ENCODE data around the gene CFH.

Gene CFH

GRCh38 chr1:196667131-196667530, 15.3 kb downstream of the CFH start:
- TF ChIP-seq SPI1 (IDR thresholded peaks at IDR 0.05; ENCODE audit: borderline replicate concordance, low read depth) (no peak), GABPA (IDR thresholded peaks at IDR 0.05; ENCODE audit: low read depth) (no peak)
- no peak for DNase-seq (ENCODE audit: low read depth in 1 of 2, low spot score in 1 of 2)
- Histone ChIP-seq H3K27me3 (ENCODE audit: insufficient read depth, poor library complexity, severe bottlenecking) (no peaks in the 10 kb centered on the region), H3K27ac (replicated peaks) (no peak overlapping the region), H3K4me3 (replicated peaks; ENCODE audit: insufficient read depth, low read length) (no peak overlapping the region)

GRCh38 chr1:196669051-196669450, 17.2 kb downstream of the CFH start:
- no peak for DNase-seq (ENCODE audit: low read depth in 1 of 2, low spot score in 1 of 2)
- Histone ChIP-seq H3K27ac (replicated peaks) (no peak overlapping the region), H3K27me3 (ENCODE audit: insufficient read depth, poor library complexity, severe bottlenecking) (no peaks in the 10 kb centered on the region), H3K4me3 (replicated peaks; ENCODE audit: insufficient read depth, low read length) (no peak overlapping the region)
- TF ChIP-seq REST (IDR thresholded peaks at IDR 0.05; ENCODE audit: insufficient replicate concordance, low read depth) (no peak), SPI1 (IDR thresholded peaks at IDR 0.05; ENCODE audit: borderline replicate concordance, low read depth) (no peak), GABPA (IDR thresholded peaks at IDR 0.05; ENCODE audit: low read depth) (no peak), CTCF (IDR thresholded peaks at IDR 0.05; ENCODE audit: insufficient read depth, low read length) (no peak), POLR2AphosphoS5 (IDR thresholded peaks at IDR 0.05; ENCODE audit: low read depth) (no peak)

GRCh38 chr1:196669693-196670092, 17.9 kb downstream of the CFH start:
- Histone ChIP-seq H3K4me3 (replicated peaks; ENCODE audit: insufficient read depth, low read length) (no peak overlapping the region), H3K27me3 (ENCODE audit: insufficient read depth, poor library complexity, severe bottlenecking) (no peaks in the 10 kb centered on the region), H3K27ac (replicated peaks) (no peak overlapping the region)
- no peak for DNase-seq (ENCODE audit: low read depth in 1 of 2, low spot score in 1 of 2)
- TF ChIP-seq REST (IDR thresholded peaks at IDR 0.05; ENCODE audit: insufficient replicate concordance, low read depth) (no peak), SPI1 (IDR thresholded peaks at IDR 0.05; ENCODE audit: borderline replicate concordance, low read depth) (no peak), POLR2AphosphoS5 (IDR thresholded peaks at IDR 0.05; ENCODE audit: low read depth) (no peak), CTCF (IDR thresholded peaks at IDR 0.05; ENCODE audit: insufficient read depth, low read length) (no peak), GABPA (IDR thresholded peaks at IDR 0.05; ENCODE audit: low read depth) (no peak)

GRCh38 chr1:196674908-196675307, 23.1 kb downstream of the CFH start:
- H3K27ac ChIP-seq (replicated peaks): no peak overlapping the region
- TF ChIP-seq POLR2AphosphoS5 (IDR thresholded peaks at IDR 0.05; ENCODE audit: low read depth) (no peak), CTCF (IDR thresholded peaks at IDR 0.05; ENCODE audit: insufficient read depth, low read length) (no peak), SPI1 (IDR thresholded peaks at IDR 0.05; ENCODE audit: borderline replicate concordance, low read depth) (no peak), GABPA (IDR thresholded peaks at IDR 0.05; ENCODE audit: low read depth) (no peak), REST (IDR thresholded peaks at IDR 0.05; ENCODE audit: insufficient replicate concordance, low read depth) (no peak)
- H3K4me3 ChIP-seq (replicated peaks; ENCODE audit: insufficient read depth, low read length): no peak overlapping the region
- H3K27me3 ChIP-seq (ENCODE audit: insufficient read depth, poor library complexity, severe bottlenecking): no peaks in the 10 kb centered on the region
- DNase-seq (ENCODE audit: low read depth in 1 of 2, low spot score in 1 of 2): no peak
